Stomach (tissue), 4 donors: ENCODE measurements around the gene SELENOW.

Experiments
- EP300 ChIP-seq: sonication (generic); formaldehyde crosslinking; IDR thresholded peaks from one replicate; pipeline ENCODE4 v1.6.1; 2017; ENCODE audit warnings: antibody characterized with exemption
- POLR2A ChIP-seq, 4 donors: fragments of 450-650 bp; IDR thresholded peaks; one replicate each; pipeline ENCODE4 v1.6.1; 2016; ENCODE audit warnings: antibody characterized with exemption in 4 of 4, control low read depth in 2 of 4, mild to moderate bottlenecking in 1 of 4, moderate library complexity in 1 of 4
- POLR2AphosphoS5 ChIP-seq, 3 donors: sonication (generic); formaldehyde crosslinking; IDR thresholded peaks; one replicate each; pipeline ENCODE4 v1.6.1; 2016; ENCODE audit warnings: antibody characterized with exemption in 3 of 3
- TF ChIP-seq, protein P1 (sequence below), 7 experiments: fragments of 450-650 bp in 4 of 7; fragments of 200-600 bp in 3 of 7; sonication (generic) in 3 of 7; IDR thresholded peaks; one replicate each; pipeline ENCODE4 v1.5.1; 2016 to 2019; ENCODE audit warnings: antibody characterized with exemption in 7 of 7, control low read depth in 2 of 7, mild to moderate bottlenecking in 1 of 7

DNA sequence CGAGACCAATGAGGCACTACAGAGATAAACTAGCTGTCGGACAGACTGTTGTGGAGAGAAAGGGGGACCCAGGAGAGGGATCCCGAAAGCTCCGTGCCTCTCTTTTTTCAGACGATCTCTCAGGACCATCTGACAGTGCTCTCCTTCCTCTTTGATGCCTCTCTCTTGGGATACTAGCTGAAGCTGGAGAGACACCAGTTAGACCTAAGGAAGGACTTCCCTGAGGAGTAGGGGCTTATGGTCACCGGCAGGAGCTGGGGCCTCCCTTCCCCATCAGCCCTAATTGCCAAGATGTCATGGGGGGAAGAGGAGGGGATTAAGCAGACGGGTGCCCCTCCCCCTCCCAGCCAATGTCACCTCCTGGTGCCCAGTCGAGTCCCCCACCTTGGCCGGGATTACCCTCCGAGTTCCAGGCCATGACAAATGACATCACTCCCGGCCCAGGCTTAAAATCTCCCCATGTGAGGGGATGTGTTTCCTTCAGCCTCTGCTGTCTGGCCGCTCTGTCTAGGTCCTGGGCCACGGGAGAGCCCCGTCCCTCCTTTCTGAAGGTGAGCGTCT lies 43.0 kb downstream of the SELENOW start, which contains the start of gene CRX:
- TF ChIP-seq, protein P1, sequence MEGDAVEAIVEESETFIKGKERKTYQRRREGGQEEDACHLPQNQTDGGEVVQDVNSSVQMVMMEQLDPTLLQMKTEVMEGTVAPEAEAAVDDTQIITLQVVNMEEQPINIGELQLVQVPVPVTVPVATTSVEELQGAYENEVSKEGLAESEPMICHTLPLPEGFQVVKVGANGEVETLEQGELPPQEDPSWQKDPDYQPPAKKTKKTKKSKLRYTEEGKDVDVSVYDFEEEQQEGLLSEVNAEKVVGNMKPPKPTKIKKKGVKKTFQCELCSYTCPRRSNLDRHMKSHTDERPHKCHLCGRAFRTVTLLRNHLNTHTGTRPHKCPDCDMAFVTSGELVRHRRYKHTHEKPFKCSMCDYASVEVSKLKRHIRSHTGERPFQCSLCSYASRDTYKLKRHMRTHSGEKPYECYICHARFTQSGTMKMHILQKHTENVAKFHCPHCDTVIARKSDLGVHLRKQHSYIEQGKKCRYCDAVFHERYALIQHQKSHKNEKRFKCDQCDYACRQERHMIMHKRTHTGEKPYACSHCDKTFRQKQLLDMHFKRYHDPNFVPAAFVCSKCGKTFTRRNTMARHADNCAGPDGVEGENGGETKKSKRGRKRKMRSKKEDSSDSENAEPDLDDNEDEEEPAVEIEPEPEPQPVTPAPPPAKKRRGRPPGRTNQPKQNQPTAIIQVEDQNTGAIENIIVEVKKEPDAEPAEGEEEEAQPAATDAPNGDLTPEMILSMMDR (IDR thresholded peaks at IDR 0.05) = no peak
- TF ChIP-seq EP300 (no peak), POLR2A (IDR thresholded peaks at IDR 0.05) (no peak), POLR2AphosphoS5 (IDR thresholded peaks at IDR 0.05) (no peak)
